HG03097 (cell line): ENCODE data around the gene PLXNA2.

Experiments used
- ATAC-seq: cut with Tn5 transposase; IDR thresholded peaks from one replicate; pipeline ENCODE4 v1.9.1; 2021; ENCODE audit not compliant: unreplicated experiment, low FRiP score

PLXNA2 gene, protein sequence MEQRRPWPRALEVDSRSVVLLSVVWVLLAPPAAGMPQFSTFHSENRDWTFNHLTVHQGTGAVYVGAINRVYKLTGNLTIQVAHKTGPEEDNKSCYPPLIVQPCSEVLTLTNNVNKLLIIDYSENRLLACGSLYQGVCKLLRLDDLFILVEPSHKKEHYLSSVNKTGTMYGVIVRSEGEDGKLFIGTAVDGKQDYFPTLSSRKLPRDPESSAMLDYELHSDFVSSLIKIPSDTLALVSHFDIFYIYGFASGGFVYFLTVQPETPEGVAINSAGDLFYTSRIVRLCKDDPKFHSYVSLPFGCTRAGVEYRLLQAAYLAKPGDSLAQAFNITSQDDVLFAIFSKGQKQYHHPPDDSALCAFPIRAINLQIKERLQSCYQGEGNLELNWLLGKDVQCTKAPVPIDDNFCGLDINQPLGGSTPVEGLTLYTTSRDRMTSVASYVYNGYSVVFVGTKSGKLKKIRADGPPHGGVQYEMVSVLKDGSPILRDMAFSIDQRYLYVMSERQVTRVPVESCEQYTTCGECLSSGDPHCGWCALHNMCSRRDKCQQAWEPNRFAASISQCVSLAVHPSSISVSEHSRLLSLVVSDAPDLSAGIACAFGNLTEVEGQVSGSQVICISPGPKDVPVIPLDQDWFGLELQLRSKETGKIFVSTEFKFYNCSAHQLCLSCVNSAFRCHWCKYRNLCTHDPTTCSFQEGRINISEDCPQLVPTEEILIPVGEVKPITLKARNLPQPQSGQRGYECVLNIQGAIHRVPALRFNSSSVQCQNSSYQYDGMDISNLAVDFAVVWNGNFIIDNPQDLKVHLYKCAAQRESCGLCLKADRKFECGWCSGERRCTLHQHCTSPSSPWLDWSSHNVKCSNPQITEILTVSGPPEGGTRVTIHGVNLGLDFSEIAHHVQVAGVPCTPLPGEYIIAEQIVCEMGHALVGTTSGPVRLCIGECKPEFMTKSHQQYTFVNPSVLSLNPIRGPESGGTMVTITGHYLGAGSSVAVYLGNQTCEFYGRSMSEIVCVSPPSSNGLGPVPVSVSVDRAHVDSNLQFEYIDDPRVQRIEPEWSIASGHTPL (N-terminal part only)

DNA sequence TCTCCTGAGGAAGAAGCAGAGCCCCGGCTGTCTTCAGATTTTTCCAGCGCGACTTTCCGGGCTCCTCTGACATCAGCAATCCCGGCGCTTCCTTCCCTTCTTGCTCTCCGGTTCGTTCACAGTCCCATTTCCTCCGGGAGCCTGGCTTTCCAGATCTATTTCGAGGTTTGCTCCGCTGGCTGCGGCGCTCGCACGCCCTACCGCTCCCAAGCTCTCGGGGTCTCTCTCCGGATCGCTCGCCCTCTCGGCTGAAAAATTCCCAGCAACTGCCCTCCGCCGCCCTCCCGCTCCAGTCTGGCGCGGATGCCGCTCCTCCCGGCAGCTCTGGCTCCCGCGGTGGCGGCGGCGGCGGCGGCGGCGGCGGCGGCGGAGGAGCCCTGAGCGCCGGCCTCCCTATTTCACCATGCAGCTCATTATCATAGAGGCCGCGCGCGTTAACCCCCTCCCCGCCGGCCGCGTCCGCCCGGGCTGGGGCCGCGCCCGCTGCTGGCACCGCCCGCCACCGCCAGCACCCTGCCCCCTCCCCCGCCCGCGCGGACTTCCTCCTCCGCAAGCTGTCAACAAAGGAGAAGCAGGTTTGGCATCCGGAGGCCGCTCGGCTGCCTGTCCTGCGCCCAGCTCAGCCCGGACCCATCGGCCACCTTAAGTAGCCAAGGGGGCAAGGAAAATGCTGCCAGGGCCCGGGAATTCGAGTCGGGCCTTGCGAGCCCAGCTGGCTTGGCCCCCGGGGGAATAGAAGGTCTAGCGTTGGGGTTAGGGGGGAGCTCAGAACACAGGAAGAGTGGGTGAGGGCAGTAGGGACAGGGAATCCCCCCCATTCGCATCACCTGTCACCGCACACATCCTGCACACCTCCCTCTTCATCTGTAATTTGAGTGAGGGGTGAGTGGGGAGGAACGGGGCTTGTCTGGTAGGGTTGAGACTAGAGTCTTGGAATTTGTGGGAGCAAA, at the start of gene PLXNA2:
TSS of gene PLXNA2 (minus strand) at position 418 of the 950 bp plus-strand sequence. CDS start 26,462 bp downstream, outside the sequence.
- no peak for ATAC-seq

DNA sequence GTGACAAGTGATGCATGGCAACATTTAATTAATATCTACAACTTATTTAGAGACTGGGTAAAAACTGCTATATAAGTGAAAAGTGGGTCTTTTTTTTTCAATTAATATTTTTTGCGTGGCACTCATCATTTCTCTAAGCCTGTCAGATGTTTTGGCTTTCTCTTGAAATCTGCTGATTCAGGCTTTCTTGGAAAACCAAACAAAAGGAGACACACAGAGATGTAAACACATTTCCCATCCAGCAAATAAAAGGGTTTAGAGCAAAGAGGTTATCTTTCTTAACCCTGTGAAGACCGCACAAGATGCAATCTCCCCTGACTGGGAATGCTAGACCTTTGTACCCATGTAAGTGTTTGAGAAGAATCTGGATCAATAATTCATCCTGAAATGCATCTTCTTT, 48.7 kb upstream of the PLXNA2 start:
- ATAC-seq, result no peak

DNA sequence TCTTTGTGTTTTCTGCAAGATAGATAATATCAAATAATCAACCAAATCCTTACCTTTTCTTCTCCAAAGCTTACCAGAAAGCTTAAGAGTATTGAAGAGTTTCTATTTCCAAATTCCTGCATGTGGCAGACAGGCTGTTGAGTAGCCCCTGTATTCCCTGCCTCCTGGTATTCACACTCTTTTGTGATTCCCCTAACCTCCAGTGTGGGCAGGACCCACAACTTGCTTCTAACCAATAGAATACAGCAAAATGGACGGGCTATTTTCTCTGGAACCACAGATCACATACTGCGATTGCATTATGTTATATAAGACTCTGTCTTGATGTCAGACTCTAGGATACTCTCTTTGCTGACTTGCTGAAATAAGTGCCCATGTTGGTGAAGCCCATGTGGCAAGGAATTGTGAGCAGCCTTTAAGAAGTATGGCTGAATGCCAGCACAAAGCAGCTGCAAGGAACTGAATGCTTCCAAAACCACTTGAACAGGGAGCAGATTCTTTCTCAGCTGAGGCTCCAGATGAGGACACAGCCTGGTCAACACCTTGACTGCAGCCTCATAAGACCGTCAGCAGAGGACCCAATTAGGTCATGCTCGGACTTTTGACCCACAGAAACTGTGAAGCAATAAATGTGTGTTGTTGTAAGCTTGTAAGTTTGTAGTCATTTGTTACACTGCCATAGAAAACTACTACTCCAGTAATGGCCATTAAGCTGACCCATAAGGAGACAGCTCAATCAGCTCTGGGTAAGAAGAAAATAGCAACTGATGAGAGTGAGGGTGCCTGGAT, 47.9 kb upstream of the PLXNA2 start:
- ATAC-seq, result no peak

DNA sequence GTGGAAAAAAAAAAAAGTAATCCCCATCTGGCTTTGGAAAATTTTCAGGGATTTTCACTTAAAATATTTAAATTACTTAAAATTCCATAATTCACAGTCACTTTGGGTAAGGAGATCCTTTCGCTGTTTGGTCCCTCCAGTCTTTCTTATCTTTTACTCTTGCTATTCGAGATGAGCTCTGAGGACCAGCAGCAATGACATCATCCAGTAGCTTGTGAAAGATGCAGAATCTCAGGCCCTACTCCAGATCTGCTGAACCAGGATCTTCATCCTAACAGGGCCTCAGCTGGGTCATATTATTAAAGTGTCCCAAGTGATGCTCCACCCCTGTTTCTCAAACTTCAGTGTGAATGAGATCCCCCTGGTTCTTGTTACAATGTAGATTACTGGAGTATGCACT, 46.9 kb upstream of the PLXNA2 start:
- no peak for ATAC-seq

DNA sequence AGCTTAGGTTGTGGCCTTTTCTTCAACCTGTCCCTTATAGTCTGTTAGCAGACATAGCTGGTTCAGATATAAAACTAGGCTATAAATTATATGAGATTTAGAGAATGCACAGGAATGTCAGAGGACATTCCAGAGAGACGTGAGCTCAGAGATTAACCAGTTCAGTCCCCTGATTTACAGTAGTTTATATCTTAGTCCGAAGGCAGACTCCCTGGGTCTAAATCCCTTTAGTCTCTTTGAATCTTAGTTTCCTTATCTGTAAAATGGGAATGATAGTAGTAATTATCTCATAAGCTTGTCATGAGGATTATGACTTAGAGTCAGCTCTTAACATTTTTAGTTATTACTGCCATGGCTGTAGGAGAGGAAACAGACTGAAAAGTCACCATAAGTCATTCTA, 45.5 kb upstream of the PLXNA2 start:
- no peak for ATAC-seq

DNA sequence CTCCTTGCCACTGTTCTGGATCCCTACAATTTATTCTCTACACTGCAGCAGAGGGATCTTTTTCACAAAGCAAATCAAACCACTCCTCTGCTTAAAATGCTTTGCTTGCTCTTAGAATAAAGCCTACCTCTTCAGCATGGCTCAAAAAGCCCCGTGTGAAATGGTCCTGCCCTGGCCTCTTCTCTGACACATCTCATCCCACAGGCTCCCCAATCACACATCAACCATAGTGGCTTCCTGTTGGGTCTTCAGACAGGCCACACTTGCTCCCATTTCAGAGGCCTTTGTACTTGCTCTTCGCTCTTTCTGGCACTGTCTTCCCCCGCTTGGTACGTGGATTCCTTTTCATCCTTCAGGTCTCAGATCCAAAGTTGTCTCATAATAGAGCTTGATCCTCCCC, 44.3 kb upstream of the PLXNA2 start:
- no peak for ATAC-seq

DNA sequence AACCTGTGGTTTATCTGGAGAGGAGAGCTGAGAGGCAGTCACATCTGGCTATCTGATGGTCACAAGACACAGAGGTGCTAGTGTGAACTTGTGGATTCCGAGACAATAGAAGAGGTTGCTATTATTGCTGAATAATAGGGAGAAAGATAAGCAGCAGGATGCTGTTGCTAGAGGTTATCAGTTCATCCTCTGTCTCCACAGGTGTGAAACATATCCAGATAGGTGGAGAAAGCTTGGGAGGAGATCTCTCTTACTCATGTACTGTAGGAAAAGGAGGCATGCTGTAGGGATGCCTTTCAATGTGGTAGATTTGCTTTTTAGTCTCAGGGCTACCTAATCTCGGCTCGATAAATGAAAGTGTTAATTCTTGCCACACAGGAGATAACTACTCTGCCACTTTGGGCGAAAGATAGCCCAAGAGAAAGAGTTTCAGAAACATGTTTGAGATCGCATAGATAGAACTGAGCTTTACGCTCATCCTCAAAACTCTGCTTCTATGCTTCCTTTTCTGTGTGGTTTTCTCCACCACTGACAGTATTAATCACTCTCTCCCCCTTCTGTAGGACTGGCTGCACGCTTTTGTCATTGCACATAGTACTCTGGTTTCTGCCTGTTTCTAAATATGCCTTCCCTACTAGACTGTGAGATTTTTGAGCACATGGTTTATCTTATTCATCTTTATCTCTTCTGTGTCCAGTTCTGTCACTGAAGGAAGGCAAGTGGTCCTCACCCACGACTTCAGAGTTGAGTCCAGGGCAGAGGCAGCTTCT, 36.7 kb upstream of the PLXNA2 start:
- ATAC-seq, result no peak

DNA sequence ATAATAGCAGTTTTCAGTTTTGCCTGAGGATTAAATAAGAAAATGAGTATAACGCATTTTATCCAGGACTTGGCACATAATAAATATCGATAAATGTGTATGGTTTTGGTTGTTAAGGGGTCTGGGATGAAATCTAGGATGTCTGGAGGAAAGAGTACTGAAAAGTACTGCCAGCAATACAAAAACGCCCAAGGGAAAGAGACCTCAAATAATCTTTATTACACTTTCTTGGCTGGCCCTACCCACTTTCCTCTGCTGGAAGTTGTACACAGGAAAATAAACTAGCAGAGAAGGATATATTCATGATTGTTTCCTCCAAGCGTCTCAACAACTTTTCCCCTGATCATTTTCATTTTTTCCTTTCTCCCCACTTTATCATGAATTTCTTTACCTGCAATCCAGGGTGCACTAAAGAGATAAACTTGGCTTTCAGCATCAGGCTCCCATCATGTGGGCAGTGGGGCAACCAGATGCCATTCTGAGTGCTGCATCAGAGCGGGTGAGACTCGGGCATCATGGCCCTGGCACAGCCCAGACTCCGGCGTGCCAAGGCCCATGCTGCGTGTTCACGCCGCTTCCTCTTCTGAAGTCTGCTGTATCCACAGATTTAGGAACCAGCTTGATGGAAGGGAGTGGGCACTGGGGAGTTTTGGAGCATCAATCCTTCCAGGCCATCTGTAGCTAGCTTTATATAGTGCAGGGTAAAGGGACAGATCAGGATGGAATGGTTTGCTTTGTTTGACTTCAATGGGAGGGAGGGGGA, 35.8 kb upstream of the PLXNA2 start:
- no peak for ATAC-seq

DNA sequence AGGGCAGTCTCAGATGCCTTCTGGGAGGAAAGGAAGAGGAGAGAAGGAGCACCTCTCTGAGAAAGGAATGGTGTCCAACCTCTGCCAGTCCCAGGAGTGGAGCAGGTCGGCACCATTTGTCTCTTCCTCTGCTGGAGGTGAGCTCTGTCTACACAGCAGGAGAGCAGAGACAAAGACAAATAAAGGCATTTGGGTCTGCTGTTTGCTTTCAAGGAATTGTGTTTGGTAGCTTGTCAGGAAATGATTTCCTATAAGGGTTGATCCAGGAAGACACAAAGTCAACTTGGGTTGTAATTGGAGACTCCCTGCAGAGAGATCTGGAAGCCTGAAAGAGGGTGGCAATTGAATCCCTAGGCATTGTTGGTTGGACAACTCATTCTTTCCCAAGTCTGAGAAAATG, 34.5 kb upstream of the PLXNA2 start:
- ATAC-seq, result no peak

DNA sequence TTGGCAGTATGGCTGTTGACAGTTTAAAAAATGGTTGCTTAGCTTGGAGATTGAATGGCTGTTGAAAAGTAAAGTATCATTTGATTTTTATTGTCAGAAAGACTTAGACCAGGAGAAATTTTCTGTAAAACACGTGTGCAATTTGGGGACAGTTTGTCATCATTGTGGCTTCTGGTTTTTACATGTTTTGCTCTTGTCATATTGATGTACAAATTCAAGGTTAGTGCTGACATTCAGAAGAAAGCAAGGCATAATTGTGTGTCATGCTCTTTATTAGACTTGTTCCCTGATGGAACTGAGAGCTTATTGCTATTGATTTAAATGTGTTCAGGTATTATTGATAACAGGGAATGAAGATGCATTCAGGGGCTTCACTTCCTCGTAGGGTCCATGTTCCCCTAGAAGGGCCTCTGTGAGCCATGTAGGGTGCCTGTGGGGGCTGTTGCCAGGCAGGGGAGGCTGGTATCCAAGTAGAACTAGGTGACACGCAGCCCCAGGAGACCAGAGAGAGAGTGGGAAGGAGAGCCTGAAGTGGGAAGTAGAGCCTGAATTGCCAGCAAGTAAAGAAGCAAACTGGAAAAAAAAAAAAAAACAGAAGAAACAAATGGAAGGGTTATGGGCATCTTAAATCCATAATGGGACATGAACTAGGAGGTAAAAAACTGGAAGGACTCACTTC, 32.7 kb upstream of the PLXNA2 start:
- ATAC-seq, result no peak

DNA sequence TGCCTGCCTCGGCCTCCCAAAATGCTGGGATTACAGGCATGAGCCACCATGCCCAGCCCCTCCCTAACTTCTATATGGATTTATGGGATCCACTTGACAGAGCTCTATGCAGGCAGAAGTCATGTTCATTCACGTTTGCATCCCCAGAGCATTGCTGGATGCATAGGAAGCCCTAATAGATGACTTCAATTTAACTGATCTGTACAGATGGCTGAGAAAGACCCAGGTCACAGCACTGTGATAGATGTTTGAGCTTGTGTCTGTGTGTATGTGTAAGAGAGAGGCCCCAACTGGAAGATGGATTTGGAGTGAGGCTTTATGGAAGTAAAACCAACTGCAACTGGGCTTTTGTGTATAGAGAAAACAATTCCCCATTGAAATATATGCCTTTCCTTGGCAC, 30.9 kb upstream of the PLXNA2 start:
- ATAC-seq, result no peak

DNA sequence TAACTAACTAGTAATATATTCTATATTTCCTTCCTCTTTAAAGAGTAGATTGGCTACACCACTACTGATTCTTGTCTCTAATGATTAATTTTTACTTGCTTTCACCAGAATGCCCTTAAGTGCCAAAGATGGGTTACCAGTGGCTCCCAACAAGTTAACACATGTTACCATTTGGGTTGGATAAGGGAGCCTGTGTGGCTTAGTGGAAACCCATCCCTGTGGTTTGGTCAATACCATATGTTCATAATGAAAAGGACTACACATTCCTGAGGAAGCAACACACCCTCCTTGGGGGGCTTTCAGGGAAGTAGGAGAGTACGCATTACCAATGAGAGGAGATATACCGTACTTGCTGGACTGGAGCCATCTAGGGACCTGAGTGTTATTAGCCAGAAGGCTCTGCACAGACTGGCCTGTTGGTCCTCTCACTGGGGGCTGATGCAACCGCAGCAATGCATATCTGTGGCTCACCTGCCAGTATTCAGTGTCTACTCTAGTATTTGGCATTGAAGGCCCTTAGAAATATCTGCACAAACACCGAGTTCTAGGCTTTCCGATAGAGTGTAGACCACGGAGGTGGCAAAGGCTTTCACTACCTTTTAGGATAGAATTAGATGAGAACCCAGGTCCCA, 29.3 kb upstream of the PLXNA2 start:
- no peak for ATAC-seq

DNA sequence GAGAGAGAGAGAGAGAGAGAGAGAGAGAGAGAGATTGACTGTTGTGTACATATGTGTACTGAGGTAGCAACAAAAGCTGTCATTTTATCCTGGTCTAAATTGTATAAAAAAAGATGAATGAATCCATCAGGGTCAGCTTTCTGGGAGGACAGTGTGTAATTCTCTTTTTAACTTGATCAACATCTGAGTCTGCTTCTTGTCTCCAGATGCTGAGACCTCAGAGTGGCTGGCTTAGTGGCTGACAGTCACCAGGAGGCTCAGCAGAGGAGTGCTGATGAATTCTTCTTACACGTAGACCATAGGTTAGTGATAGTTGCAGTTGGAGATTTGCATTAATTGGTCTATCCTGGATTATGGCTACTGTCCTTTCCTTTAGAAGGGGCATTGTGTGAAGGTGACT, 28.5 kb upstream of the PLXNA2 start:
- ATAC-seq, result no peak

DNA sequence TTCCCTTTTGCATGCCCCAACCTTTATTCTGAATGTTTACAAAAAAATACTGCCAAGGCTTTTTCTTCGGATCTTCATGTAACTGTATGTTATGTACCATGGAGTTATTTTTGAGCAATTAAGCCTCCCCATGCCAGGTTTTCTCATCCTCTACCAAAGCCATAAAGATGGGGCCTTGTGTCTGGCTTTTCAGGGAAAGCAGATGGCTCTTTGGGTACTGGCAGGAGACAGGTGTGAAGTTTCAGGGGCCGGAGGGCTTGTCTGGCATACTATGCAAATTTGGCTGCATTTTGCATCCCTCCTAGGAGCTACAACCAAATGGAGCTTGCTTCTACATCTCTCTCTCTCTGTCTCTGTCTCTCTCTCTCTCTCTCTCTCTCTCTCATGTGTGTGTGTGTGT, 28.1 kb upstream of the PLXNA2 start:
- ATAC-seq, result no peak

DNA sequence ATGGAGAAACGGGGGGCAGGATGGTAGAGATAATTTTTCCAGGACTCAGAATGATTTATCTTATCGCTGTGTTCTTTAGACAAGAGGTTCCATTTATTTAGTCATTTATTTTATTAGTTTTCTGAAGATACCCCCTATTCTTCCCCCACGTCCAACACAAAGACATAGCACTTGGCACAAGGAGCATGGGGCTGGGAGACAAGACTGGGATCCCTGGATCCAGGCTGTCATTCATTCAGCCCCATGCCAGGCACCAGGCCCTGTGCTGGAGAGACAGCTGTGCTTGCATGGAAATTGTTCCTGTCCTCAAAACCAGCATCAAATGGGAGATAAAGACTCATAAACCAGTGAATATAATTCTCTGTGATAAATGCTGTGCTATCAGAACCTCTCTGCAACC, 27.1 kb upstream of the PLXNA2 start:
- no peak for ATAC-seq

DNA sequence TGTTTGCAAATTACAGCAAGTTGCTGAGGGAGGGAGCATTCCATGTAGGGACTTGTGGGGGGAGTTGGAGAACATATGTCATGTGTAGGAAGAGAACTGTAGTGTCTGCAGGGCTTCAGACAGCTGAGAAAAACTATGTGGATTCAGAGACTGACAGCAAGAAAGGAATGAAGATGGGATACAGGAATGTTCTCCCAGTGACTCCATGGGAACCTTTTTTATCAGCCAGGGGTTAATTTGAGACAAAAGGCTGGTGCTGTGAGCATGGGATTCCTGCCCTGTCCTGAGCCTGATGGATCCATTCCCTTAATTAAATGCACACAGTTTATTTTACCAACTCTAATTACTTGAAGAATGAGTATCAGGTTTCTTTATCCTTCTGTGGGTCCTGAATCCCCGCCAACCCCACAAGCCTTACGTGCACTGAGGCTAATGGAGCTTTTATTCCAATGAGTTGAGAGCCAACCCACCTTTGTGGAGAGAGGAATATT, 26.5 kb upstream of the PLXNA2 start:
- ATAC-seq, result no peak

DNA sequence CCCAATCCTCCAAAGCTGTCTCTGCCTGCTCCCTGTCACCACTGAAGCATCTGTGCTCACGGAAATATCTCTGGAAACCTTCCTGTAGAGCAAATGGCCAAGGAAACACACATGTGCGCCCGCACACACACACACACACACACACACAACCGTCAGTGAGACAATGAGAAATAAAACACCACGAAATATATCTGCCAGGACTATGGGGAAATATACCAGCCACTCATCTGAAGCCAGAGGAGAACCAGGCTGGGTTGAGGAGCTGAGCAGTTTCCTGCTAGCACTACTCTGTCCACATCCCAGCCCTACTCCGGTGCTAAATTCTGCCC, 25.1 kb upstream of the PLXNA2 start:
- ATAC-seq, result no peak
